ENCODE results near the gene CD47. TPM values are rescaled to one million over a fixed set of nuclear protein-coding genes. Genes with fewer than 3 reads are reported as not detected.

CD47 gene
- total and polyA plus RNA-seq, 7 donors, result 10.8 to 74.9 (median 61.4) TPM

- no peaks in the 10 kb centered on the region for H3K36me3 ChIP-seq
- no peaks in the 10 kb centered on the region for H3K9me3 ChIP-seq
- H3K4me3 ChIP-seq, result no peak overlapping the region
- H3K27me3 ChIP-seq, result no peaks in the 10 kb centered on the region
- TF ChIP-seq POLR2A (IDR thresholded peaks at IDR 0.05), result no peak
- no peak for TF ChIP-seq POLR2AphosphoS5 (IDR thresholded peaks at IDR 0.05)
- TF ChIP-seq EP300 (IDR thresholded peaks at IDR 0.05), result no peak
- TF ChIP-seq CTCF (IDR thresholded peaks at IDR 0.05), result no peak
- 95 to 98% methylated on average over 3 of the region's 3 CpGs for WGBS, 2 donors
- DNase-seq, result no peak
- peaks cover 0 to 10% (median 5%) of the 10 kb centered on the region in 4 donors for H3K4me1 ChIP-seq
- H3K27ac ChIP-seq, result no peak overlapping the region
- intact Hi-C loops (cut with DNase I), result no loop called here
These were observed 15.2 kb upstream of the CD47 start for GRCh38 chr3:108106031-108106430.

GRCh38 chr3:108103886-108104797, 13.3 kb upstream of the CD47 start:
- TF ChIP-seq CTCF (IDR thresholded peaks at IDR 0.05), result no peak
- DNase-seq, result no peak
- Histone ChIP-seq H3K27ac (no peak overlapping the region), H3K4me1 (peaks cover 0 to 16% (median 5%) of the 10 kb centered on the region in 4 donors), H3K9me3 (no peaks in the 10 kb centered on the region), H3K4me3 (no peak overlapping the region), H3K27me3 (no peaks in the 10 kb centered on the region), H3K36me3 (no peaks in the 10 kb centered on the region)
- intact Hi-C loops (cut with DNase I), result no loop called here
- 55 to 75% methylated on average over 11 of the region's 11 CpGs for WGBS, 2 donors

- no peaks in the 10 kb centered on the region for H3K36me3 ChIP-seq
- peaks cover 0 to 18% (median 5%) of the 10 kb centered on the region in 4 donors for H3K4me1 ChIP-seq
- intact Hi-C loops (cut with DNase I), result no loop called here
- H3K4me3 ChIP-seq, result no peak overlapping the region
- no peaks in the 10 kb centered on the region for H3K9me3 ChIP-seq
- DNase-seq, result no peak
- WGBS, 2 donors, result 66 to 80% methylated on average over 7 of the region's 7 CpGs
- H3K27ac ChIP-seq, result no peak overlapping the region
- no peaks in the 10 kb centered on the region for H3K27me3 ChIP-seq
- TF ChIP-seq EP300 (IDR thresholded peaks at IDR 0.05), result no peak
These were observed 12.4 kb upstream of the CD47 start for GRCh38 chr3:108103040-108103751.

- intact Hi-C loops (cut with DNase I), result no loop called here
- H3K4me1 ChIP-seq, result peaks cover 0 to 18% (median 5%) of the 10 kb centered on the region in 4 donors
- no peak for DNase-seq
- WGBS, 2 donors, result 75 to 86% methylated on average over 8 of the region's 8 CpGs
- no peaks in the 10 kb centered on the region for H3K36me3 ChIP-seq
- H3K27me3 ChIP-seq, result no peaks in the 10 kb centered on the region
- TF ChIP-seq POLR2AphosphoS5 (IDR thresholded peaks at IDR 0.05), result no peak
- no peak for TF ChIP-seq EP300 (IDR thresholded peaks at IDR 0.05)
- TF ChIP-seq POLR2A (IDR thresholded peaks at IDR 0.05), result no peak
- TF ChIP-seq CTCF (IDR thresholded peaks at IDR 0.05), result no peak
- no peak overlapping the region for H3K27ac ChIP-seq
- H3K9me3 ChIP-seq, result no peaks in the 10 kb centered on the region
- no peak overlapping the region for H3K4me3 ChIP-seq
These were observed 11.7 kb upstream of the CD47 start for GRCh38 chr3:108102420-108103039.

All from sigmoid colon (tissue), 7 donors.